GM19043 (cell line): ENCODE data around the gene RIPOR3.
"Not testable (repeated sequence)": the region's sequence is repeated elsewhere in the genome, so short reads cannot be mapped to it uniquely, and the experiment has no call there.

ENCODE experiments used
- ATAC-seq: cut with Tn5 transposase; IDR thresholded peaks from one replicate; pipeline ENCODE4 v1.9.1; 2021; ENCODE audit warnings: low read depth; ENCODE audit not compliant: unreplicated experiment

Gene RIPOR3

GRCh38 chr20:50635014-50635557, 56.3 kb downstream of the RIPOR3 start:
- no peak for ATAC-seq

- no peak for ATAC-seq
Observed at GRCh38 chr20:50634191-50634590, 57.2 kb downstream of the RIPOR3 start.

- no peak for ATAC-seq
Observed at GRCh38 chr20:50633361-50633760, 58.0 kb downstream of the RIPOR3 start.

- ATAC-seq, result no peak
Observed at GRCh38 chr20:50632701-50633100, 58.6 kb downstream of the RIPOR3 start.

GRCh38 chr20:50632236-50632635, 59.1 kb downstream of the RIPOR3 start:
- no peak for ATAC-seq

GRCh38 chr20:50630578-50631263, 60.6 kb downstream of the RIPOR3 start:
- no peak for ATAC-seq

- no peak for ATAC-seq
Observed at GRCh38 chr20:50629670-50630045, 61.7 kb downstream of the RIPOR3 start.

- ATAC-seq, result no peak
Observed at GRCh38 chr20:50628853-50629669, 62.3 kb downstream of the RIPOR3 start.

GRCh38 chr20:50628332-50628731, 63.0 kb downstream of the RIPOR3 start:
- no peak for ATAC-seq

- ATAC-seq, result no peak
Observed at GRCh38 chr20:50627747-50628146, 63.6 kb downstream of the RIPOR3 start.

- no peak for ATAC-seq
Observed at GRCh38 chr20:50625986-50626677, 65.2 kb downstream of the RIPOR3 start.

GRCh38 chr20:50624351-50625016, 66.9 kb downstream of the RIPOR3 start:
- no peak for ATAC-seq

GRCh38 chr20:50621068-50621665, 70.2 kb downstream of the RIPOR3 start:
- no peak for ATAC-seq

GRCh38 chr20:50620459-50620858, 70.9 kb downstream of the RIPOR3 start:
- not testable (repeated sequence) for ATAC-seq

GRCh38 chr20:50618537-50618936, 72.8 kb downstream of the RIPOR3 start:
- no peak for ATAC-seq

GRCh38 chr20:50617022-50617421, 74.3 kb downstream of the RIPOR3 start:
- ATAC-seq, result no peak

- ATAC-seq, result no peak
Observed at GRCh38 chr20:50615407-50615806, 75.9 kb downstream of the RIPOR3 start.

- ATAC-seq, result no peak
Observed at GRCh38 chr20:50613438-50614169, 77.7 kb downstream of the RIPOR3 start.

- ATAC-seq, result no peak
Observed at GRCh38 chr20:50611128-50611810, 80.1 kb downstream of the RIPOR3 start.
